B cell (primary cell): ENCODE results near the gene TTLL11.

Source experiments
- EZH2 ChIP-seq: IDR thresholded peaks from 2 replicates; pipeline ENCODE4 v1.6.1; 2012; ENCODE audit warnings: borderline replicate concordance, low read depth, mild to moderate bottlenecking, moderate library complexity, low read length; ENCODE audit not compliant: insufficient read depth, poor library complexity, severe bottlenecking
- TF ChIP-seq, protein P1 (sequence below): fragments of 200-600 bp; IDR thresholded peaks from one replicate; pipeline ENCODE4 v1.8.0; 2022; ENCODE audit warnings: antibody characterized with exemption, mild to moderate bottlenecking

DNA sequence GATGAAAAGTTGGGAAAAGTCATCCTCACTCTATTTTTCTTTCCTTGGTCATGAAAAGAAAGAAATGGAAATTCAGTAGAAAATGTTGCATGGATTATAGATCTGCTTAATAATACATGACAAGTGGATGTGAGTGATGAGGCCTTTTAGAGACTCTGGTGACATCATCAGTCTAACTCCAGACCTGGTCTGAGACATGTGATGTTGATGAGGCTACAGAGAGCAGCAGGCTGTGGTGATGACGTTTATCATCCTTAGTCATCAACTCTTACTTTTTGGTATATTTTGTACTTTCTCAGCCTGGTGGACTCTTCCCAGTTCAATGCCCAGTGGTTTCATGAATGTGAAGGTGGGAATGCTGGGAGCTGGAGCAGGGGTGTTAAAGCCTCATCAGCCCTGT, 116.4 kb downstream of the TTLL11 start:
- TF ChIP-seq, protein P1, sequence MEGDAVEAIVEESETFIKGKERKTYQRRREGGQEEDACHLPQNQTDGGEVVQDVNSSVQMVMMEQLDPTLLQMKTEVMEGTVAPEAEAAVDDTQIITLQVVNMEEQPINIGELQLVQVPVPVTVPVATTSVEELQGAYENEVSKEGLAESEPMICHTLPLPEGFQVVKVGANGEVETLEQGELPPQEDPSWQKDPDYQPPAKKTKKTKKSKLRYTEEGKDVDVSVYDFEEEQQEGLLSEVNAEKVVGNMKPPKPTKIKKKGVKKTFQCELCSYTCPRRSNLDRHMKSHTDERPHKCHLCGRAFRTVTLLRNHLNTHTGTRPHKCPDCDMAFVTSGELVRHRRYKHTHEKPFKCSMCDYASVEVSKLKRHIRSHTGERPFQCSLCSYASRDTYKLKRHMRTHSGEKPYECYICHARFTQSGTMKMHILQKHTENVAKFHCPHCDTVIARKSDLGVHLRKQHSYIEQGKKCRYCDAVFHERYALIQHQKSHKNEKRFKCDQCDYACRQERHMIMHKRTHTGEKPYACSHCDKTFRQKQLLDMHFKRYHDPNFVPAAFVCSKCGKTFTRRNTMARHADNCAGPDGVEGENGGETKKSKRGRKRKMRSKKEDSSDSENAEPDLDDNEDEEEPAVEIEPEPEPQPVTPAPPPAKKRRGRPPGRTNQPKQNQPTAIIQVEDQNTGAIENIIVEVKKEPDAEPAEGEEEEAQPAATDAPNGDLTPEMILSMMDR, result no peak
- no peak for TF ChIP-seq EZH2
